Neuronal stem cell (in vitro differentiated cells): ENCODE results near the gene NRCAM.

ENCODE experiments used
- DNase-seq: peaks from one replicate; pipeline ENCODE4 v3.0.0-alpha.2; 2013; ENCODE audit warnings: low spot score
- H2AFZ ChIP-seq: one replicate; pipeline ENCODE4 v1.6.1; 2013; ENCODE audit warnings: mild to moderate bottlenecking, low read length, inconsistent platforms
- H2AK5ac ChIP-seq: 2 replicates; pipeline ENCODE4 v1.6.1; 2013; ENCODE audit warnings: low read depth, mild to moderate bottlenecking, inconsistent platforms, low read length, moderate library complexity, mixed read lengths
- H2BK120ac ChIP-seq: 2 replicates; pipeline ENCODE4 v1.6.1; 2013; ENCODE audit warnings: low read depth, mild to moderate bottlenecking, inconsistent platforms, low read length, moderate library complexity, mixed read lengths
- H2BK12ac ChIP-seq: one replicate; pipeline ENCODE4 v1.6.1; 2013; ENCODE audit warnings: low read length, inconsistent platforms
- H2BK15ac ChIP-seq: 2 replicates; pipeline ENCODE4 v1.6.1; 2013; ENCODE audit warnings: mild to moderate bottlenecking, low read length, inconsistent platforms, mixed read lengths
- H2BK5ac ChIP-seq: one replicate; pipeline ENCODE4 v1.6.1; 2013; ENCODE audit warnings: inconsistent platforms, mild to moderate bottlenecking, low read length, moderate library complexity
- H3K14ac ChIP-seq: one replicate; pipeline ENCODE4 v1.6.1; 2013; ENCODE audit warnings: low read length, inconsistent platforms
- H3K18ac ChIP-seq: 2 replicates; pipeline ENCODE4 v1.6.1; 2013; ENCODE audit warnings: low read length, inconsistent platforms
- H3K23ac ChIP-seq: 2 replicates; pipeline ENCODE4 v1.6.1; 2013; ENCODE audit warnings: low read depth, mild to moderate bottlenecking, mixed read lengths, low read length, inconsistent platforms; ENCODE audit not compliant: poor library complexity
- H3K27ac ChIP-seq: replicated peaks from 3 replicates; pipeline ENCODE4 v1.5.1; 2013; ENCODE audit warnings: low read length, inconsistent platforms
- H3K27me3 ChIP-seq, 3 experiments: 2 replicates each; pipeline ENCODE4 v1.6.1; 2013; ENCODE audit warnings: low read length in 3 of 3, mild to moderate bottlenecking in 2 of 3, inconsistent platforms in 1 of 3, low read depth in 1 of 3, mixed read lengths in 1 of 3, moderate library complexity in 1 of 3; ENCODE audit not compliant: control insufficient read depth in 3 of 3, insufficient read depth in 3 of 3
- H3K36me3 ChIP-seq, 2 donors: replicated peaks in 1 of 2; 2 replicates each; pipeline ENCODE4 v1.6.1; 2013; ENCODE audit warnings: low read length in 2 of 2; ENCODE audit not compliant: control insufficient read depth in 2 of 2, insufficient read depth in 2 of 2
- H3K4ac ChIP-seq: 2 replicates; pipeline ENCODE4 v1.6.1; 2013; ENCODE audit warnings: inconsistent platforms, mild to moderate bottlenecking, low read length, moderate library complexity
- H3K4me1 ChIP-seq, 2 donors: 1 replicate in 1 of 2; 2 replicates in 1 of 2; pipeline ENCODE4 v1.6.1; 2013; ENCODE audit warnings: low read length in 2 of 2, low read depth in 1 of 2; ENCODE audit not compliant: control insufficient read depth in 2 of 2, insufficient read depth in 1 of 2
- H3K4me2 ChIP-seq: one replicate; pipeline ENCODE4 v1.6.1; 2013; ENCODE audit warnings: mild to moderate bottlenecking, low read length, inconsistent platforms; ENCODE audit not compliant: insufficient read depth, poor library complexity, severe bottlenecking
- H3K4me3 ChIP-seq, 2 donors: 2 replicates each; pipeline ENCODE4 v1.5.1; 2013; ENCODE audit warnings: low read length in 2 of 2, mild to moderate bottlenecking in 2 of 2, inconsistent platforms in 1 of 2, moderate library complexity in 1 of 2
- H3K79me1 ChIP-seq: one replicate; pipeline ENCODE4 v1.6.1; 2013; ENCODE audit warnings: low read depth, mild to moderate bottlenecking, inconsistent platforms, low read length, moderate library complexity
- H3K9ac ChIP-seq: one replicate; pipeline ENCODE4 v1.6.1; 2013; ENCODE audit warnings: mild to moderate bottlenecking, low read depth, low read length, inconsistent platforms; ENCODE audit not compliant: poor library complexity
- H3K9me3 ChIP-seq, 2 donors: replicated peaks in 1 of 2; 2 replicates each; pipeline versions ENCODE3 to v1.6.1; 2013; ENCODE audit warnings: low read length in 2 of 2, mild to moderate bottlenecking in 2 of 2, inconsistent platforms in 1 of 2, low read depth in 1 of 2, mixed read lengths in 1 of 2, moderate library complexity in 1 of 2; ENCODE audit not compliant: control insufficient read depth in 2 of 2, insufficient read depth in 1 of 2
- H4K8ac ChIP-seq: one replicate; pipeline ENCODE4 v1.6.1; 2013; ENCODE audit warnings: low read depth, mild to moderate bottlenecking, inconsistent platforms, low read length, moderate library complexity
- H4K91ac ChIP-seq: one replicate; pipeline ENCODE4 v1.6.1; 2013; ENCODE audit warnings: low read length, low read depth, mild to moderate bottlenecking, inconsistent platforms; ENCODE audit not compliant: poor library complexity
- WGBS, 2 donors: extraction: QIAGEN DNeasy Blood & Tissue Kit; methylation state at CpG; one replicate each; pipeline ENCODE4 v1.1.7; 2013; ENCODE audit warnings: missing lambda C conversion rate in 2 of 2, mixed read lengths in 1 of 2; ENCODE audit not compliant: insufficient read length in 2 of 2, insufficient replicate concordance in 1 of 2; ENCODE audit errors: extremely low coverage in 2 of 2; 5-methylcytosine and 5-hydroxymethylcytosine counted together

The NRCAM gene

DNA sequence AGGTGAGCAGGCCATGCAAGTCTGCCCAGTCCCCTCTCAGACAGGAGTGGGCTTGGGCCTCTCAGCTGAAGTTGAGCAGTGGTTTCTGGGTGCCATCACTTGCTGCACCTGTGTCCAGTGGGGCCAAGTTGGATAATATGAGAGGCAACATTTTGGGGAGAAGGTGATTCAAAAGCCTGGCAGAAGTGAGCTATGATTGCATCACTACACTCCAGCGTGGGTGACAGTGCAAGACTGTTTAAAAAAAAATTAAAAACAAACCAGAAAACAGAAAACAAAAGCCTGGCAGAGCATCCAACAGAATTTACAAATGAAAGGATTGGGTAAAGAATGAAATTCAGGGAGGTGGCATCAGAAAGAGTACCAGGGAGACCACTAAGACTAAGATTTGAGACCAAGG is 204.5 kb downstream of the NRCAM start:
- H3K27ac ChIP-seq: no peak overlapping the region
- no peak overlapping the region for H2BK12ac ChIP-seq
- no peak for DNase-seq
- no peak overlapping the region for H3K23ac ChIP-seq
- no peak overlapping the region for H2BK120ac ChIP-seq
- H3K9ac ChIP-seq: no peak overlapping the region
- no peak overlapping the region for H4K8ac ChIP-seq
- no peak overlapping the region for H3K14ac ChIP-seq
- no peak overlapping the region for H2AK5ac ChIP-seq
- H3K4me3 ChIP-seq: no peak overlapping the region
- H3K4ac ChIP-seq: no peak overlapping the region
- H3K18ac ChIP-seq: no peak overlapping the region
- H2BK5ac ChIP-seq: no peak overlapping the region
- no peak overlapping the region for H4K91ac ChIP-seq
- no CpG with 5 or more reads among the region's 1 CpG for WGBS, 2 donors
- H3K4me2 ChIP-seq: no peak overlapping the region
- peaks cover 2 to 7% of the 10 kb centered on the region in 2 donors for H3K4me1 ChIP-seq
- H3K79me1 ChIP-seq: no peaks in the 10 kb centered on the region
- H3K9me3 ChIP-seq: peaks cover 3 to 21% of the 10 kb centered on the region in 2 donors
- no peaks in the 10 kb centered on the region for H3K27me3 ChIP-seq
- no peak overlapping the region for H2BK15ac ChIP-seq
- H2AFZ ChIP-seq: no peak overlapping the region
- peaks cover 0 to 1% of the 10 kb centered on the region in 2 donors for H3K36me3 ChIP-seq

DNA sequence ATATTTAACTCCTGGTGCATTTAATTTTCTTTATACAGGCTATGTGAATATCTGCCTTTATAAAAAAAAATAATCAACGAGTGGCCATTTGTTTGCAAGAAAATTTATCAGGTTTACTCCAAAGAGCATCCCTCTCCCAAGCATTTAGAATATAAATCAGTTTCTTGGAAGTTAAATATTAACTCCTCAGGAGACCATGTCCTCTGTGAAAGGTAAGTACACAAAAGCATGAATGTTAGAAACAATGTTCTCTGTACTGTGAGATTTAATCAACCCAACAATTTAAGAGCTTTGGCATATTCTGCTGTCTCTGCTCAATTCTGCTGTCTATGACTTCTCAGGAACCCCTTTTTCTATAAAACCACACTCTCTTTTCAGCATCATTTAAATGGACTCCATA is 206.8 kb downstream of the NRCAM start:
- Histone ChIP-seq H2BK5ac (no peak overlapping the region), H3K4me1 (peaks cover 8 to 18% of the 10 kb centered on the region in 2 donors), H4K8ac (no peak overlapping the region), H4K91ac (no peak overlapping the region), H3K23ac (no peak overlapping the region), H3K36me3 (peaks cover 0 to 1% of the 10 kb centered on the region in 2 donors), H3K4me3 (no peak overlapping the region), H3K14ac (no peak overlapping the region), H2BK120ac (no peak overlapping the region), H3K27ac (no peak overlapping the region), H2AK5ac (no peak overlapping the region), H3K27me3 (no peaks in the 10 kb centered on the region), H2AFZ (no peak overlapping the region), H3K4ac (no peak overlapping the region), H2BK15ac (no peak overlapping the region), H3K4me2 (no peak overlapping the region), H3K9ac (no peak overlapping the region), H3K18ac (no peak overlapping the region), H3K9me3 (peaks cover 3 to 17% of the 10 kb centered on the region in 2 donors), H2BK12ac (no peak overlapping the region), H3K79me1 (no peaks in the 10 kb centered on the region)
- DNase-seq: no peak
- no CpG with 5 or more reads among the region's 1 CpG for WGBS, 2 donors

DNA sequence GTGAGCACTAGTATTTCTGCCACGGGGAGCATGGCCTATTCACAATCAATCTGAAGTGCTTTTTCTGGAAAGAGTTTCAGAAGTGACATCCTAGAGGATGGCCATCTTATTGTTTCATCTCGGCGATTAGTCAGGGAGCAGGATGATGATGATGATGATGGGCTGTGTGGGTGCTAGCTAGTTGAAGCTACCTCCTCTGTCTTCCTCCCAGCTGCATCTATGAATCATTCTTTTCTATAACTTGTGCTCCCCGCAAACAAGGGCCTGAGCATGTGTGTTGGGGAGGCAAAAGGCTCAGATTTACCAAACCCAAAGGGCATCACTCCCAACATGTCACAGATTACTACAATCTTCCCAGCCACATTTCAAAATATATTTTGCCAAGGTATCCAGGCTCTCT is 207.4 kb downstream of the NRCAM start:
- no peak overlapping the region for H2BK120ac ChIP-seq
- H3K79me1 ChIP-seq: no peaks in the 10 kb centered on the region
- H2BK15ac ChIP-seq: no peak overlapping the region
- H2AK5ac ChIP-seq: no peak overlapping the region
- H3K36me3 ChIP-seq: peaks cover 0 to 1% of the 10 kb centered on the region in 2 donors
- H2BK12ac ChIP-seq: no peak overlapping the region
- no peak overlapping the region for H2AFZ ChIP-seq
- no peak overlapping the region for H4K8ac ChIP-seq
- peaks cover 10 to 18% of the 10 kb centered on the region in 2 donors for H3K4me1 ChIP-seq
- H3K4me3 ChIP-seq: no peak overlapping the region
- H3K4me2 ChIP-seq: no peak overlapping the region
- H3K27me3 ChIP-seq: no peaks in the 10 kb centered on the region
- H3K18ac ChIP-seq: peak overlapping the region; percentile 32
- no peak overlapping the region for H3K4ac ChIP-seq
- H3K9me3 ChIP-seq: peaks cover 3 to 11% of the 10 kb centered on the region in 2 donors
- H3K14ac ChIP-seq: no peak overlapping the region
- H3K27ac ChIP-seq: no peak overlapping the region
- no peak overlapping the region for H4K91ac ChIP-seq
- H2BK5ac ChIP-seq: no peak overlapping the region
- WGBS, 2 donors: no CpG with 5 or more reads among the region's 4 CpGs
- no peak overlapping the region for H3K23ac ChIP-seq
- no peak overlapping the region for H3K9ac ChIP-seq
- DNase-seq: no peak

GRCh38 chr7:108248418-108248817 is 207.8 kb downstream of the NRCAM start:
- Histone ChIP-seq H3K4me2 (no peak overlapping the region), H3K79me1 (no peaks in the 10 kb centered on the region), H2BK15ac (no peak overlapping the region), H3K36me3 (no peaks in the 10 kb centered on the region), H2AK5ac (no peak overlapping the region), H2BK120ac (no peak overlapping the region), H3K23ac (no peak overlapping the region), H3K9me3 (peaks cover 2 to 7% of the 10 kb centered on the region in 2 donors), H4K91ac (no peak overlapping the region), H2AFZ (no peak overlapping the region), H3K27me3 (no peaks in the 10 kb centered on the region), H2BK5ac (no peak overlapping the region), H3K18ac (no peak overlapping the region), H3K27ac (no peak overlapping the region), H3K14ac (no peak overlapping the region), H2BK12ac (no peak overlapping the region), H4K8ac (no peak overlapping the region), H3K4ac (no peak overlapping the region), H3K4me3 (no peak overlapping the region), H3K9ac (no peak overlapping the region), H3K4me1 (peaks cover 10 to 18% of the 10 kb centered on the region in 2 donors)
- no peak for DNase-seq
- WGBS, 2 donors: no CpG with 5 or more reads among the region's 2 CpGs
